Activated CD8-positive, alpha-beta memory T cell treated with anti-CD3 and anti-CD28 coated beads for 1 hour (primary cell): ENCODE results near the gene FOXN1.
"Not testable (repeated sequence)": the region's sequence is repeated elsewhere in the genome, so short reads cannot be mapped to it uniquely, and the experiment has no call there.

Experiments used
- DNase-seq, 2 donors: peaks; one replicate each; pipeline ENCODE4 v3.0.0-alpha.2; 2020; ENCODE audit warnings: low read depth in 1 of 2; ENCODE audit errors: extremely low read depth in 1 of 2

The FOXN1 gene

DNA sequence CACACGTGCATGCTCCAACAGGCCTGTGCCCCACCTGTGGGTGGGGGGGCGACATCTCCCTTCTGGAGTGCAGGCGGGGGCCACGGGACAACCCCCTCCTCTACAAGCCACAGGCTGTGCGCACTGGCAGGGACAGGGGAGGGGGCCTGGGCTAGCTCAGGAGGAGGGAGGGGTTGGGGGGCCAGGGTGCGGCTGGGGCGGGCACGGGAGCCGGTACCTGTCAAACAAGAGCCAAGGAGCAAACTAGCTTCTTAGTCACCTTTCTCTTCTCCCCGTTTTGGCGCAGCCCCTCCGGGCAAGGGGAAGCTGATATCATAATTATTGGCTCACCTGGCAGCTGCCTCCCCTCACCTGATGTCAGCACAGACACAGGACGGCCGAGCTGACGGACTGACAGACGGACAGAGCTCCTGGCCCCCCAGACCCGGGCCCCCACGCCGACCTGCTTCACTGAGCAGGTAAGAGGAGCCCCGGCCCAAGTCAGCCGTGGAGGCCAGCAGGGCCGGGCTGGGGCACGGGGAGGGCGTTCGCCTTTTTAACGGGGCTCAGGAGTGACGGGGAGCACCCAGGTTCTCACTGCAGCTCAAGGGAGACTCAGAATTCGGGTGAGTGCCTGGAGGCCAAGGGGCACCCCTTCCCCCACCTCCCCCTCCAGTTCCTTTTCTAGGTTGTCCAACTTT lies at the start of gene FOXN1:
FOXN1 (plus strand) TSS at position 363 of the 680 bp plus-strand sequence. CDS start 17,622 bp downstream, outside the sequence.
- no peak for DNase-seq

GRCh38 chr17:28457890-28458289 lies 48.3 kb upstream of the FOXN1 start:
- no peak for DNase-seq

- not testable (repeated sequence) for DNase-seq
Observed at GRCh38 chr17:28458881-28459280, 47.3 kb upstream of the FOXN1 start.

DNA sequence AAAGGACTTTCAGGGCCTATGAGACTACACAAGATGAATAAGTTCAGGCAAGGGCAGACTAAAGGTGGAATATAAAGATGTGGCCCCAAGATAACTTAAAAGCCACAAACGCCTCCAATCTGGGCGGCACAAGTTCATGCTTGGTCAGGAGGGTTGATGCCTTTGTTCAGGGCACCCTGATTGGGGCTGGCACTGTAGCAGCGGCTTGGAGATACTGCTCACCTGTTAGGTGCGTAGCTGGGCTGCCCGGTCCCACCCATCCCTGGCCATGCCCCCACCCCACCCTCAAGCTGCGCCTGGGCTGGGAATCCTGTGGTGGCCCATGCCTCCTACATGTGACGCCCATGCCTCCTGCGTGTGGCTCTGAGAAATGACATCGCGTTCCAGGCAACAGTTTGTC lies 45.2 kb upstream of the FOXN1 start:
- DNase-seq: no peak

DNA sequence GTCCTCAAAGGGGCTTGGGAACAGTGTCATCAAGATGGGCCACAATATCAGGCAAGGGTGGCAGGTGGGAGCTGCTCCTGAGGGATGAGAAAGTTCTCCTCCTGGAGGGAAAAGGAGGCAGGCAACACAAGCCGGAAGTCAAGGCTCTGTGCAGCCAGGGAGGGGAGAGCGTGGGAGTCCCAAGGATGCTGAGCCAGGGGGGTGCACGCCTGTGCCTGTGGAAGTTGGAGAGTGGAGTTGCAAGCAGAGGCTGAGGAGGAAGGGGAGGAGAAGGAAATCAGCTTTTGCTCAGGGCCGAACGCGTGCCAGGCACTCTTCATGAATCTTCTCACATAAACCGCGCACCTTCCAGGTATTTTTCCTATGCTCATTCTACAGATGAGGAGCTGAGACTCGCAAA lies 40.1 kb upstream of the FOXN1 start:
- DNase-seq: no peak

GRCh38 chr17:28466521-28467048 lies 39.6 kb upstream of the FOXN1 start:
- DNase-seq: no peak

DNA sequence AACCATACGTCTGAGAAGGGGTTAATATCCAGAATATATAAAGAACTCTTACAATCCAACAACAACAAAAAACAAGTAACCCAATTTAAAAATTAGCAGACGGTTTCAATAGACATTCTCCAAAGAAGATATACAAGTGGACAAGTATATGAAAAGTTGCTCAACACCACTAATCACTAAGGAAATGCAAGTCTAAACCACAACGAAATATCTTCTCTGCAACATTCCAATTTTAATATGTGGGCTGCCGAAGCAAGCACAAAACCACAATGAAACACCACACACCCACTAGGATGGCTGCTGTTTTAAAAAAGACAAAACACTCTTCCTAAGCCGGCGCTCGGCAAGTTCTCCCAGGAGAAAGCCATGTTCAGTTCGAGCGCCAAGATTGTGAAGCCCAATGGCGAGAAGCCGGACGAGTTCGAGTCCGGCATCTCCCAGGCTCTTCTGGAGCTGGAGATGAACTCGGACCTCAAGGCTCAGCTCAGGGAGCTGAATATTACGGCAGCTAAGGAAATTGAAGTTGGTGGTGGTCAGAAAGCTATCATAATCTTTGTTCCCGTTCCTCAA lies 38.6 kb upstream of the FOXN1 start:
- no peak for DNase-seq

DNA sequence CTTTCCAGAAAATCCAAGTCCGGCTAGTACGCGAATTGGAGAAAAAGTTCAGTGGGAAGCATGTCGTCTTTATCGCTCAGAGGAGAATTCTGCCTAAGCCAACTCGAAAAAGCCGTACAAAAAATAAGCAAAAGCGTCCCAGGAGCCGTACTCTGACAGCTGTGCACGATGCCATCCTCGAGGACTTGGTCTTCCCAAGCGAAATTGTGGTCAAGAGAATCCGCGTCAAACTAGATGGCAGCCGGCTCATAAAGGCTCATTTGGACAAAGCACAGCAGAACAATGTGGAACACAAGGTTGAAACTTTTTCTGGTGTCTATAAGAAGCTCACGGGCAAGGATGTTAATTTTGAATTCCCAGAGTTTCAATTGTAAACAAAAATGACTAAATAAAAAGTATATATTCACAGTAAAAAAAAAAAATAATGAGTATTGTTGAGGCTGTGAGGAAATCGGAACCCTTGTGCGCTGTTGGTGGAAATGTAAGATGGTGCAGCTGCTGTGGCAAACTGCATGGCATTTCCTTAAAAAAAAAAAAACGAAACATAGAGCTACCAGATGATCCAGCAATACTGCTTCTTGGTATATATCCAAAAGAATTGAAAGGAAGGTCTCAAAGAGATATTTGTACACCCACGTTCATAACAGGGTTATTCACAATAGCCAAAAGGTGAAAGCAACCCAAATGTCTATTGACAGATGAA lies 38.0 kb upstream of the FOXN1 start:
- DNase-seq: not testable (repeated sequence)

DNA sequence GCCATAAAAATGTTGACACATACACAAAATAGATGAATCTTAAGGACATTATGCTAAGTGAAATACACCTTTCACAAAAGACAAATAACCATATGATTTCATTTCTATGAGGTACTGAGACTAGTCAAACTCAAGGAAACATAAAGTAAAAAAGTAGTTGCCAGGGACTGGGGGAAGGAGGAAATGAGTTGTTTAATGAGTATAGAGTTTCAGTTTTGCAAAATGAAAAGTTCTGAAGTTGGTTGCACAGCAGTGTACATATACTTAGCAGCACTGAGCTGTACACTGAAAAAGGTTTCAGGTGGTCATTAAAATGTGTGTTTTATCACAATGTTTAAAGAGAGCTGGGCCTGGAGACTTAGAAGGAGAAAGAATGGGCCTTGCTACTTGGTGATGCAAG lies 37.4 kb upstream of the FOXN1 start:
- DNase-seq: no peak

- DNase-seq: no peak
Observed at GRCh38 chr17:28469376-28469775, 36.8 kb upstream of the FOXN1 start.

DNA sequence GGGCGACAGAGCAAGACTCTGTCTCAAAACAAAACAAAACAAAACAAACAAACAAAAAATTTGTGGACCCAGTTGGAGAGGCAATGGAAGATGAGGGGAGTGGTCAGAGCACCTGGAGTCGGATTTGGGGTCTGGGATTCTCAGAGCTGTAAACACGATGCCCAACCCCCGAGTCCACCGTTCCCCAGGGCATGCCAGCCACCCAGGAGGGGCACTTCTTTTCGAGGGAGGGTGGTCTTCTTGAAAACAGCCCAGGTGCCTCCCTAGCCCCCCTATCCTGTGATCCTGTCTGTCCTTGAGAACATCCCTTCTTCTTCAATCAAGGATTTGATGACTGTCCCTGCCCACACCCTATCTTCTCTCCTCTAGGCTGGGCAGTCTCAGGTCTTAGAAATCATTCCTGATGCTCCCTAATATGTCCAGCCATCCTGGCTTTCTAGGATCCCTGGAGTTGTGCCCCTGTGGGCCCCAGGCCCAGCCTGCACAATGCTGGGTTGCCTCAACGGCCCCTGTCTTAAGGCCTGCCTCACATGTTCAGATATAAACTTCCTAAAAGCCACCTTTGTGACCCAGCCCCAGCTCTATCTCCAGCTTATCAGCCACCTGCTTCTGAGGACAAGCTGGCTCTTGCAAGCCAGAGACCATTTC lies 35.8 kb upstream of the FOXN1 start:
- no peak for DNase-seq

DNA sequence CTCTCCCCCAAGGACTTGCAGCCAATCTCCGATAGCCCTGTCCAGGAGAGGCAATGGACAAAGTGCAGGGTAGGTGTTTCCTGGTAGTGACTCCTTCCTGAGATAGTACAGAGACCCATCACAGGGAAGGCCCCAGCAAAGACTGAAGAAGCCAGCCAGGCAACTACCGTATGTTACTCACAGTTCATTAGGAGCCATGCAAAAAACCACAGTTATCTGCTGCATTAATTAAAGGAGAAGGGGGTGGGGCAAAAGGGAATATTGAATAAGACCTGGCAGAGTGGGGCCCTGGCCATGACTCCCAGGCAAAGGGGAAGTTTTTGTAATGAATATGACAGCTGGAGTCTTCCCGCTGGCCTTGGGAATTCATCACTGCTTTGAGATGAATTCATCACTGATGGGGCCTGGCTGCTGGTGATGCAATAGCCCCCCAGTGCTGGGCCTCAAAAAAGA lies 35.2 kb upstream of the FOXN1 start:
- no peak for DNase-seq

DNA sequence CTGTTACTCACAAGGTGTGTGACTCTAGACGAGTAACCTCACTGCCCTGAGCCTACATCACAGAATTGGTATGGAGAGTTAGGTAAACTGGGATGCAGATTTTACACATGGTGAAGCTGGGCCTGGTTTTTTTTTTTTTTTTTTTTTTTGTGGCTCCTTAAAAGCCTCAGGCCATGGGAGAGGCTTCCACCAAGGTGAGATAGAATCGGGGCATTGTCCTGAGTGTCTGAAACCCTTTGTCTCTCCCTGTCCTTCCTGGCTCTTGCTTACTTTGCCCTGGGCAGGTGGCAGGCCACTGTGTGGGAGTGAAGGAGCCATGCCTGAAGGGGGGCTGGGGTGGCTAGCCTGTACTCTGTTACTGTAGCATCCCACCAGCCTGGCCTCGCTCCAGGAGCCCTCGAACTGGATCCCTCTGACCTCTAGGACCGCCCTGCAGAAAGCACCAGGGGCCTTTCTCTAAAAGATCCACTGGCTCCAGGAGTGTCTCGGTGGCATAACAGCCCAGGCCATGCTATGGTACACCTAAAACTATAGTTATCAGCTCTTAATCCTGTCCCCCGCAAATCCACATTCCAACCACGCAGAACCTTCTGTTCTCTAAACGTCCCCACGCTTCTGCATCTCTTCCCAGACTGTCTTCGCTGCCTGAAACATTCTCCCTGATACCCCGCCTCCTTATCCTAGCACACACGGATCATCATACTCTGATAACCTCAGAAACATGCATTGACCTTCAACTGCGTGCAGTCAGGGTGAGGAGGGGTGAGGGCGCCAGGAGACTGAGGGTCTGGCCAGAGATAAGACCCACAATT lies 34.4 kb upstream of the FOXN1 start:
- no peak for DNase-seq

DNA sequence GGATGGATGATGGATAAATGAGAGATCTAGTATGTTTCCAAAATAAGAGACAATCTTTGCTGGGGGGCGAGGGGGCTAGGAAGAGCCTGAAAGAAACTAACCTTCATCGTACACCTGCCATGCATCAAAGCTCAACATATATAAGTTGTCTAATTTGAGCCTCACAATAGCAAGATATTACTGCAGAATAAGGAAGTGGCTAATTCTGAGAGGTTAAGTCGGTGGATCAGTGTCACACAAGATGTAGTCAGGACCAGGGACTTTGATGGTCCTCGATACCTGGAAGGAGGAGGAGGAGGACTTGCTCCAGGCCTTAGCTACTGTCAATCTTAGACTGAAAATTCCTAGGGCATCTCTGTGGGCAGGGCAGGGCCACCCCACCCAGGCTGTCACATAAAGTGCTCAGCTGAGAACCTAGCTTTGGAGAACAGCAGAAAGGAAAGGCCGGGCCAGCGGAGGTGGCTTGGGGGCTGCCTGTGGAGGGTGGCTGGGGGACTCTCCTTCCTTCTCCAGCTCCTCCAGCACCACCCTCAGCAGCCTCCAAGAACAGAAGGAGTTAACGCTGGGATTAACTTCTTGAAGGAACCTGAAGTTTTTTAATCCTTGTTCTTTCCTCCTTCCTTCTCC lies 33.2 kb upstream of the FOXN1 start:
- no peak for DNase-seq

GRCh38 chr17:28473542-28473941 lies 32.6 kb upstream of the FOXN1 start, which contains the start of gene SLC13A2:
Gene SLC13A2 (plus strand): TSS chr17:28473644. CDS start chr17:28473713, 69 bp downstream.
- no peak for DNase-seq

GRCh38 chr17:28474111-28474531 lies 32.0 kb upstream of the FOXN1 start:
- DNase-seq: no peak

- no peak for DNase-seq
Observed at GRCh38 chr17:28475151-28475900, 30.8 kb upstream of the FOXN1 start.

DNA sequence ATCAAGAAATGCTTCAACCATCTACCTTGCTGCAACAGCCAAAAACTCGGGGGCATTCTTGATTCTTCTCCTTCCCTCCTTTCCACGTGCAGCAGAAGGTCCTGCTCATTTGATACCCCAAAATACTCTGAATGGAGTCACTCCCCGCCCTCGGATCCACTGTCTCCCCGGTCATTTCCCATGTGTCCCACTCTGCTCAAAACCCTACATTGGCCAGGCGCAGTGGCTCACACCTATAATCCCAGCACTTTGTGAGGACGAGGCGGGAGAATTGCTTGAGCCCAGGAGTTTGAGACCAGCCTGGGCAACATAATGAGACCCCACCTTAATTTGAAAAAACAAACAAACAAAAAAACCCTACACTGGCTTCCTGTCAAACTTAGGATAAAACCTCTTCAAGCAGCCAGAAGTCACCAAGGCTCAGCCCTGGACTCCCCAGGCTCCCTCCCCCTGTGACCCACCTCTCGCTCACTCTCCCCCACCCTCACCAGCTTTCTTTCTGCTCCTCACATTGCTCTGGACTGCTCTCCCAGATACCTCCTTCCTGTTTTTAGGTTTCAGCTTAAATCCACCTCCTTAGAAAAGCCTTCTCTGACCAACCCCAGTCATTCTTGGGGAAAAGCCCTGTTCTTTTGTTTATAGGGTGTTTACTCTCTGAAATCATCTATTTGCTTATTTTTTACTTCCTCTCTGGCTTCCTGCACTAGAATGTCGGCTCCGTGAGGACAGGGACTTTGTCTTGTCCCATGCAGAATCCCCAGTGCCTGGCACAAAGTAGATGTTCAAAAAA lies 29.9 kb upstream of the FOXN1 start:
- no peak for DNase-seq
